A549 (cell line): ENCODE measurements around the gene WASF3. TPM values are rescaled to one million over a fixed set of nuclear protein-coding genes. Genes with fewer than 3 reads are reported as not detected.

ENCODE experiments used
- ATAC-seq, 2 experiments: fragments of 200-7000 bp in 1 of 2; fragments of >200 bp in 1 of 2; cut with Nextera tagmentation in 1 of 2; cut with Tn5 transposase in 1 of 2; 3 replicates each; pipeline versions ENCODE4 v1.8.0 to v1.9.1; 2018 to 2020; ENCODE audit warnings: mild to moderate bottlenecking in 1 of 2, moderate library complexity in 1 of 2
- CTCF ChIA-PET: fragments of 300-600 bp; sonication (Branson Sonifier 250); formaldehyde crosslinking; extraction: SDS; loops from one replicate; lab custom pipeline; 2021; ENCODE audit warnings: antibody characterized with exemption, inconsistent platforms; lab: Yijun Ruan, JAX
- POLR2A ChIA-PET: fragments of 350-600 bp; formaldehyde crosslinking; extraction: SDS; loops from one replicate; lab custom pipeline; 2021; ENCODE audit warnings: antibody characterized with exemption, inconsistent platforms; lab: Yijun Ruan, JAX
- DNase-seq, 2 experiments: peaks; one replicate each; pipeline versions ENCODE4 v3.0.0 to v3.0.0-alpha.2; 2011 to 2016; ENCODE audit warnings: low read depth in 1 of 2, low spot score in 1 of 2
- FAIRE-seq: peaks from 2 replicates; lab custom pipeline; 2011; peaks lifted over from hg19 to GRCh38; lab: Jason Lieb, UNC
- H3K27ac ChIP-seq, 2 experiments: fragments of >200 bp; sonication (Bioruptor Twin); formaldehyde crosslinking; 3 replicates each; pipeline ENCODE4 v1.5.1; 2016 to 2017
- H3K4me1 ChIP-seq: fragments of >200 bp; sonication (Bioruptor Twin); formaldehyde crosslinking; 3 replicates; pipeline ENCODE4 v1.6.1; 2016
- H3K4me2 ChIP-seq: fragments of >200 bp; sonication (Bioruptor Twin); formaldehyde crosslinking; 3 replicates; pipeline ENCODE4 v1.6.1; 2016
- H3K4me3 ChIP-seq: fragments of >200 bp; sonication (Bioruptor Twin); formaldehyde crosslinking; 3 replicates; pipeline ENCODE4 v1.5.1; 2016
- H3K9me3 ChIP-seq: fragments of >200 bp; sonication (Bioruptor Twin); formaldehyde crosslinking; 3 replicates; pipeline ENCODE4 v1.6.1; 2016
- BCL3 ChIP-seq: fragments of >200 bp; sonication (Bioruptor Twin); formaldehyde crosslinking; IDR thresholded peaks from 3 replicates; pipeline ENCODE4 v1.6.1; 2016
- BHLHE40 ChIP-seq: IDR thresholded peaks from 2 replicates; pipeline ENCODE4 v1.6.1; 2012; ENCODE audit warnings: low read depth, low read length, inconsistent platforms
- CTCF ChIP-seq: fragments of >200 bp; sonication (Bioruptor Twin); formaldehyde crosslinking; IDR thresholded peaks from 3 replicates; pipeline ENCODE4 v1.5.1; 2016
- EHF ChIP-seq: fragments of 250-450 bp; sonication (Bioruptor Pico); IDR thresholded peaks from 2 replicates; pipeline ENCODE4 v1.5.0; 2020; ENCODE audit warnings: mild to moderate bottlenecking
- EHMT2 ChIP-seq: fragments of 200-600 bp; sonication (generic); IDR thresholded peaks from 2 replicates; pipeline ENCODE4 v1.6.1; 2016; ENCODE audit warnings: antibody characterized with exemption, low read depth, mild to moderate bottlenecking, moderate library complexity
- EP300 ChIP-seq, 2 experiments: fragments of >200 bp; sonication (Bioruptor Twin); formaldehyde crosslinking; IDR thresholded peaks; 2 replicates in 1 of 2; 3 replicates in 1 of 2; pipeline ENCODE4 v1.6.1; 2016 to 2017
- FOSB ChIP-seq: fragments of 250-450 bp; sonication (Bioruptor Pico); IDR thresholded peaks from 2 replicates; pipeline ENCODE4 v1.5.0; 2020; ENCODE audit warnings: mild to moderate bottlenecking, moderate library complexity
- FOSL2 ChIP-seq, 2 experiments: fragments of 450-650 bp in 1 of 2; fragments of >200 bp in 1 of 2; sonication (Bioruptor Twin) in 1 of 2; formaldehyde crosslinking; IDR thresholded peaks; 2 replicates each; pipeline versions ENCODE4 v1.5.0 to v1.6.1; 2016 to 2020; ENCODE audit warnings: mild to moderate bottlenecking in 1 of 2, moderate library complexity in 1 of 2
- HDAC2 ChIP-seq: fragments of 200-600 bp; sonication (generic); IDR thresholded peaks from 2 replicates; pipeline ENCODE4 v1.6.1; 2016
- HES2 ChIP-seq: fragments of >200 bp; sonication (Bioruptor Twin); formaldehyde crosslinking; IDR thresholded peaks from 2 replicates; pipeline ENCODE4 v1.6.1; 2016
- JUN ChIP-seq, 2 experiments: fragments of >200 bp; sonication (Bioruptor Twin); formaldehyde crosslinking; IDR thresholded peaks; 2 replicates in 1 of 2; 3 replicates in 1 of 2; pipeline ENCODE4 v1.6.1; 2016 to 2017
- JUNB ChIP-seq: fragments of >200 bp; sonication (Bioruptor Twin); formaldehyde crosslinking; IDR thresholded peaks from 2 replicates; pipeline ENCODE4 v1.6.1; 2016
- MAFK ChIP-seq: fragments of 450-650 bp; IDR thresholded peaks from 2 replicates; pipeline ENCODE4 v1.6.1; 2014; ENCODE audit not compliant: partially characterized antibody
- MAZ ChIP-seq: fragments of 150-350 bp; IDR thresholded peaks from 2 replicates; pipeline ENCODE4 v1.6.1; 2014; ENCODE audit warnings: antibody characterized with exemption, low read depth, low read length, borderline replicate concordance
- MYC ChIP-seq: IDR thresholded peaks from 2 replicates; pipeline ENCODE4 v1.6.1; 2012; ENCODE audit warnings: mild to moderate bottlenecking, inconsistent platforms, low read length, improper control_type of control experiment, borderline replicate concordance
- NPAS2 ChIP-seq: fragments of 250-450 bp; sonication (Bioruptor Pico); IDR thresholded peaks from 2 replicates; pipeline ENCODE4 v1.8.0; 2022; ENCODE audit warnings: mild to moderate bottlenecking, moderate library complexity, borderline replicate concordance
- RAD21 ChIP-seq, 2 experiments: fragments of >200 bp in 1 of 2; sonication (Bioruptor Twin) in 1 of 2; formaldehyde crosslinking in 1 of 2; IDR thresholded peaks in 1 of 2; conservative IDR thresholded peaks in 1 of 2; 2 replicates in 1 of 2; 3 replicates in 1 of 2; pipeline ENCODE4 v1.6.1; 2012 to 2018; ENCODE audit warnings: inconsistent platforms in 1 of 2
- REST ChIP-seq: fragments of 200-600 bp; sonication (generic); IDR thresholded peaks from 2 replicates; pipeline ENCODE4 v1.6.1; 2016; ENCODE audit warnings: antibody characterized with exemption, mild to moderate bottlenecking, moderate library complexity
- RFX5 ChIP-seq: fragments of 450-650 bp; IDR thresholded peaks from 2 replicates; pipeline ENCODE4 v1.7.1; 2014; ENCODE audit warnings: antibody characterized with exemption, mild to moderate bottlenecking, moderate library complexity
- SREBF2 ChIP-seq: fragments of 450-650 bp; IDR thresholded peaks from 2 replicates; pipeline ENCODE4 v1.6.1; 2014; ENCODE audit warnings: mild to moderate bottlenecking, moderate library complexity
- ZNF302 ChIP-seq: fragments of 250-450 bp; sonication (Bioruptor Pico); IDR thresholded peaks from 2 replicates; pipeline ENCODE4 v1.9.0; 2021; ENCODE audit warnings: inconsistent platforms, mild to moderate bottlenecking, moderate library complexity
- WGBS: methylation state at CpG from one replicate; pipeline ENCODE4 v1.1.6; 2017; ENCODE audit errors: missing lambda C conversion rate; 5-methylcytosine and 5-hydroxymethylcytosine counted together
- polyA plus RNA-seq, 4 experiments: library from polyadenylated mRNA; depleted of rRNA in 3 of 4; stranded (reverse); fragments of >200 nt; fragmentation: RNase III in 1 of 4; extraction: RNeasy Plus Mini Kit Qiagen cat#74134 plus additional on column Dnase treatment in 1 of 4; gene quantifications; 2 replicates in 3 of 4; 3 replicates in 1 of 4; pipeline ENCODE4 v1.2.3, GENCODE V29; 2011 to 2017
- TF ChIP-seq, protein P1 (sequence below): fragments of 150-350 bp; IDR thresholded peaks from 2 replicates; pipeline ENCODE4 v1.6.1; 2014; ENCODE audit warnings: low read depth, mild to moderate bottlenecking, low read length
- TF ChIP-seq, protein P2 (sequence below): IDR thresholded peaks from 2 replicates; pipeline ENCODE4 v1.6.1; 2012

Gene WASF3
- polyA plus RNA-seq, 2 of the 4 experiments (the other 2 are of a cell fraction), result 0.09 to 0.56 TPM

GRCh38 chr13:26694609-26695359 lies 137.3 kb downstream of the WASF3 start (continued):
- TF ChIP-seq CTCF, result no peak
- TF ChIP-seq EP300 (IDR thresholded peaks at IDR 0.05), result no peak

- DNase-seq (no peak), ATAC-seq (no peak)
- TF ChIP-seq, protein P1, sequence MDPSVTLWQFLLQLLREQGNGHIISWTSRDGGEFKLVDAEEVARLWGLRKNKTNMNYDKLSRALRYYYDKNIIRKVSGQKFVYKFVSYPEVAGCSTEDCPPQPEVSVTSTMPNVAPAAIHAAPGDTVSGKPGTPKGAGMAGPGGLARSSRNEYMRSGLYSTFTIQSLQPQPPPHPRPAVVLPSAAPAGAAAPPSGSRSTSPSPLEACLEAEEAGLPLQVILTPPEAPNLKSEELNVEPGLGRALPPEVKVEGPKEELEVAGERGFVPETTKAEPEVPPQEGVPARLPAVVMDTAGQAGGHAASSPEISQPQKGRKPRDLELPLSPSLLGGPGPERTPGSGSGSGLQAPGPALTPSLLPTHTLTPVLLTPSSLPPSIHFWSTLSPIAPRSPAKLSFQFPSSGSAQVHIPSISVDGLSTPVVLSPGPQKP, result no peak
- TF ChIP-seq BCL3 (no peak), JUN (IDR thresholded peaks at IDR 0.05) (no peak), MYC (no peak), REST (no peak), EHMT2 (no peak), JUNB (no peak), EHF (CRISPR knock-in tag) (no peak), MAZ (no peak), FOSL2 (IDR thresholded peaks at IDR 0.05) (no peak), FOSL2 (CRISPR knock-in tag; IDR thresholded peaks at IDR 0.05) (no peak), BHLHE40 (no peak), HDAC2 (no peak)
- TF ChIP-seq, all 56 proteins: peak for 0
- FAIRE-seq, result no peak
- ChIA-PET CTCF (interaction anchor here (1.9 to 2.5 kb wide), 2 partner anchors 10 to 510 kb away, joined by 4 to 10 read pairs; no protein-coding TSS in a partner anchor), POLR2A (no interaction called here)
- H3K9me3 ChIP-seq, result no peaks in the 10 kb centered on the region
- H3K4me1 ChIP-seq, result no peaks in the 10 kb centered on the region
- H3K4me2 ChIP-seq, result no peak overlapping the region
- WGBS, result 65% methylated on average over 5 of the region's 9 CpGs
- H3K4me3 ChIP-seq, result no peak overlapping the region
- H3K27ac ChIP-seq, result no peak overlapping the region
These were observed 137.8 kb downstream of the WASF3 start for GRCh38 chr13:26695360-26695705.

- POLR2A ChIA-PET, result no interaction called here
- H3K4me3 ChIP-seq, result no peak overlapping the region
- no peak for FAIRE-seq
- TF ChIP-seq EHMT2 (no peak), RFX5 (no peak), CTCF (no peak), FOSB (CRISPR knock-in tag) (no peak), SREBF2 (no peak), NPAS2 (CRISPR knock-in tag) (no peak), MAFK (no peak), EHF (CRISPR knock-in tag) (no peak), ZNF302 (CRISPR knock-in tag) (no peak), HES2 (no peak), RAD21 (conservative IDR thresholded peaks at IDR 0.05 in 1 of 2, IDR thresholded peaks at IDR 0.05 in 1 of 2) (no peak)
- TF ChIP-seq, protein P2, sequence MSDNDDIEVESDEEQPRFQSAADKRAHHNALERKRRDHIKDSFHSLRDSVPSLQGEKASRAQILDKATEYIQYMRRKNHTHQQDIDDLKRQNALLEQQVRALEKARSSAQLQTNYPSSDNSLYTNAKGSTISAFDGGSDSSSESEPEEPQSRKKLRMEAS, result no peak
These were observed 138.4 kb downstream of the WASF3 start for GRCh38 chr13:26695891-26696311.

More at GRCh38 chr13:26695891-26696311, 138.4 kb downstream of the WASF3 start:
- WGBS, result 47% methylated on average over 14 of the region's 15 CpGs
- Histone ChIP-seq H3K27ac (no peak overlapping the region), H3K4me2 (no peak overlapping the region), H3K4me1 (no peaks in the 10 kb centered on the region), H3K9me3 (no peaks in the 10 kb centered on the region)
- no peak for DNase-seq
- CTCF ChIA-PET, result interaction anchor here (1.6 to 2.5 kb wide), 3 partner anchors 11 to 511 kb away, joined by 3 to 10 read pairs (median 4); no protein-coding TSS in a partner anchor
- no peak for ATAC-seq
